Esophagus muscularis mucosa (tissue), 4 donors: Measurements from ENCODE around the gene ATL2. TPM values are rescaled to one million over a fixed set of nuclear protein-coding genes. Genes with fewer than 3 reads are reported as not detected.

Source experiments
- DNase-seq: peaks from one replicate; pipeline ENCODE4 v3.0.0-alpha.2; 2017; ENCODE audit errors: extremely low spot score
- H3K27ac ChIP-seq, 4 donors: fragments of 200-600 bp; sonication (generic); replicated peaks in 1 of 4; 1 replicate in 3 of 4; 2 replicates in 1 of 4; pipeline ENCODE4 v1.5.1; 2016 to 2019; ENCODE audit warnings: mild to moderate bottlenecking in 1 of 4
- H3K27me3 ChIP-seq, 4 donors: fragments of 200-600 bp; sonication (generic); one replicate each; pipeline versions ENCODE4 v1.5.1 to v1.6.0; 2016 to 2019
- H3K36me3 ChIP-seq, 4 donors: fragments of 200-600 bp; sonication (generic); one replicate each; pipeline ENCODE4 v1.5.1; 2016 to 2019
- H3K4me1 ChIP-seq, 4 donors: fragments of 200-600 bp; sonication (generic); one replicate each; pipeline ENCODE4 v1.5.1; 2016 to 2019
- H3K4me3 ChIP-seq, 4 donors: fragments of 200-600 bp; sonication (generic); 1 replicate in 2 of 4; 2 replicates in 2 of 4; pipeline ENCODE4 v1.5.1; 2016 to 2019; ENCODE audit warnings: mild to moderate bottlenecking in 4 of 4, moderate library complexity in 1 of 4
- H3K9me3 ChIP-seq, 4 donors: fragments of 200-600 bp; sonication (generic); 1 replicate in 3 of 4; 2 replicates in 1 of 4; pipeline ENCODE4 v1.5.1; 2016 to 2019
- CTCF ChIP-seq, 3 experiments: fragments of 200-600 bp in 2 of 3; fragments of 450-650 bp in 1 of 3; sonication (generic) in 2 of 3; IDR thresholded peaks; one replicate each; pipeline ENCODE4 v1.5.1; 2017 to 2019; ENCODE audit warnings: antibody characterized with exemption in 3 of 3, mild to moderate bottlenecking in 2 of 3, moderate library complexity in 1 of 3
- EP300 ChIP-seq: sonication (generic); formaldehyde crosslinking; IDR thresholded peaks from one replicate; pipeline ENCODE4 v1.6.1; 2017; ENCODE audit warnings: antibody characterized with exemption
- POLR2A ChIP-seq: fragments of 450-650 bp; IDR thresholded peaks from one replicate; pipeline ENCODE4 v1.6.1; 2017; ENCODE audit warnings: antibody characterized with exemption, moderate library complexity, mild to moderate bottlenecking, low read depth
- POLR2AphosphoS5 ChIP-seq, 2 donors: sonication (generic); formaldehyde crosslinking; IDR thresholded peaks; one replicate each; pipeline ENCODE4 v1.6.1; 2017; ENCODE audit warnings: antibody characterized with exemption in 2 of 2
- WGBS: methylation state at CpG from one replicate; pipeline ENCODE4 v1.1.5; 2018; 5-methylcytosine and 5-hydroxymethylcytosine counted together
- intact Hi-C: fragments of 100-400 bp; cut with DNase I; formaldehyde crosslinking; loops from one replicate; pipeline ENCODE4 v1.15.1; 2023
- total RNA-seq, 4 donors: library from RNA; depleted of rRNA; stranded (reverse); fragments of >200 nt; gene quantifications; one replicate each; pipeline versions ENCODE4 v1.1.0 to v1.2.1, GENCODE V29; 2016

Gene ATL2
- total RNA-seq, 4 donors from 2014 or later, result 159 to 260 (median 231) TPM

- intact Hi-C loops, result no loop called here
- no peak for DNase-seq
- H3K27ac ChIP-seq, result no peak overlapping the region
- peaks cover 30 to 58% (median 40%) of the 10 kb centered on the region in 4 donors for H3K36me3 ChIP-seq
- no peak for TF ChIP-seq EP300
- TF ChIP-seq POLR2A, result no peak
- no peak for TF ChIP-seq CTCF (IDR thresholded peaks at IDR 0.05)
- no peak for TF ChIP-seq POLR2AphosphoS5 (IDR thresholded peaks at IDR 0.05)
- H3K27me3 ChIP-seq, result no peaks in the 10 kb centered on the region
- H3K4me3 ChIP-seq, result no peak overlapping the region
- peaks cover 0 to 19% (median 14%) of the 10 kb centered on the region in 4 donors for H3K4me1 ChIP-seq
- H3K9me3 ChIP-seq, result no peaks in the 10 kb centered on the region
These were observed 82.5 kb downstream of the ATL2 start for GRCh38 chr2:38294597-38294996.

DNA sequence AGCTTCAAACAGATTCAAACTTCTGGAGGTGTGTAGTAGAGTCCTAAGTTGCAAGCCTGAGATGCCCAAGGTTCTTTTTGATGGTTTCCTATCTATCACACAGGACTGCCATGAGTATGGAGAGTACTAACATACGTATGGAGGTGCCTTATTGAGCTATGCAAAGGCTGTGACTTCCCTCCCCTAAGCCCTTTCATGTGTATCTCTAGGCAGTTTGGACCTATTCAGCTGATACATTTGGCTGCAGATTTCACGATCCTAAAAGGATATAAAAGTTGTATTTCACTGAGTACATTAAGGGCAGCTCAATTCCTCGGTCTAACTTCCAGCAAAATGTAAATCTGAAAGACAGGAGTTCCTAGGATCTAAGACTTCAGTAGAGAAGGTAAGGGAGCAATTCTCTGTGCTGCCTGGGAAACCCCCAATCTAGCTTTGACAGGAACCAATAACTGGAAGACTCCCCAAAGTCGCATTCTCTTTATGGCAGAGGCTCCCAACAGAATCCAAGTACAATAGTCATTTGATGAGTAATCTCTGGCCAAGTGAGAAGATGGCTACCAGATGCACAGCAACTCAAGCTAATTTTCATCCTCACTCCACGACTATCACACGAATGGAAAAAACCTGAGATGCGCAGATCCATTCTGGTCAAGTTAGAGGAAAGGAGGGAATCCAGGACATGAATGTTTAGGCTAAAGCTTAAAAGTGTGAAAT lies 83.8 kb downstream of the ATL2 start:
- intact Hi-C loops, result no loop called here
- Histone ChIP-seq H3K36me3 (peaks cover 19 to 45% (median 29%) of the 10 kb centered on the region in 4 donors), H3K27me3 (no peaks in the 10 kb centered on the region), H3K4me1 (peaks cover 0 to 19% (median 14%) of the 10 kb centered on the region in 4 donors), H3K4me3 (no peak overlapping the region), H3K27ac (no peak overlapping the region), H3K9me3 (no peaks in the 10 kb centered on the region)
- WGBS, result 89% methylated on average over 7 of the region's 7 CpGs
- no peak for TF ChIP-seq CTCF (IDR thresholded peaks at IDR 0.05)
- TF ChIP-seq POLR2A, result no peak
- peak in 1 of 2 donors; percentile 41 for TF ChIP-seq POLR2AphosphoS5 (IDR thresholded peaks at IDR 0.05)
- TF ChIP-seq EP300, result no peak
- DNase-seq, result no peak

DNA sequence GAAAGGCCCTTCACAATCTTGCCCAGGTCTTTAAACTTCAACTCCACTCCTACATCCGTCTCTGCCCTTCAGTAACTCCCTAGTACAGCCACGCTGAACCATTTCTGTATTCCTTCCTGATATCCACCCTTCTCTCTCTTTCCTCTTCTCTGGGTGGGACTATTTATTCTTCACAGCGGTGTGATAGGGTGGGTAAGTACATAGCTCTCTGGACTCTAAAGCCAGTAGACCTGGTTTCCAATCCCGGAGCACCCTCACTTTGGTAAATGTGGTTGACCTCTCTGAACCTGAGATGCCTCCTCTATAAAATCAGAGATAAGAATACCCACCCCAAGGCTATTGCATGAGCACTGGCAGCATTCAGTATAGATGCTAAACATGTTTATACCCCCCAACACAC lies 86.7 kb downstream of the ATL2 start:
- Histone ChIP-seq H3K27ac (no peak overlapping the region), H3K36me3 (peaks cover 0 to 15% (median 7%) of the 10 kb centered on the region in 4 donors), H3K4me3 (no peak overlapping the region), H3K27me3 (no peaks in the 10 kb centered on the region), H3K4me1 (peaks cover 0 to 6% (median 2%) of the 10 kb centered on the region in 4 donors), H3K9me3 (no peaks in the 10 kb centered on the region)
- 82% methylated on average over 4 of the region's 4 CpGs for WGBS
- TF ChIP-seq CTCF (IDR thresholded peaks at IDR 0.05) (no peak), POLR2AphosphoS5 (IDR thresholded peaks at IDR 0.05) (no peak), EP300 (no peak), POLR2A (no peak)
- DNase-seq, result no peak
- intact Hi-C loops, result no loop called here

GRCh38 chr2:38284971-38285370 lies 92.1 kb downstream of the ATL2 start:
- Histone ChIP-seq H3K9me3 (no peaks in the 10 kb centered on the region), H3K27me3 (no peaks in the 10 kb centered on the region), H3K27ac (no peak overlapping the region), H3K4me1 (no peaks in the 10 kb centered on the region), H3K4me3 (no peak overlapping the region), H3K36me3 (no peaks in the 10 kb centered on the region)
- no peak for TF ChIP-seq CTCF (IDR thresholded peaks at IDR 0.05)
- TF ChIP-seq EP300, result no peak
- no peak for TF ChIP-seq POLR2AphosphoS5 (IDR thresholded peaks at IDR 0.05)
- TF ChIP-seq POLR2A, result no peak
- no peak for DNase-seq
- 49% methylated on average over 3 of the region's 3 CpGs for WGBS
- intact Hi-C loops, result no loop called here
